BE2C (cell line): Measurements from ENCODE around the gene LTBP1.

Source experiments
- DNase-seq: peaks from one replicate; pipeline ENCODE4 v3.0.0-alpha.2; 2020
- H3K27me3 ChIP-seq: fragments of 250-450 bp; sonication (Bioruptor Pico); 2 replicates; pipeline ENCODE4 v1.5.1; 2020; ENCODE audit warnings: mild to moderate bottlenecking
- H3K36me3 ChIP-seq: fragments of 250-450 bp; sonication (Bioruptor Pico); 2 replicates; pipeline ENCODE4 v1.5.1; 2020; ENCODE audit warnings: mild to moderate bottlenecking
- H3K4me1 ChIP-seq: fragments of 250-450 bp; sonication (Bioruptor Pico); 2 replicates; pipeline ENCODE4 v1.5.1; 2020
- H3K4me3 ChIP-seq: 2 replicates; pipeline ENCODE4 v1.5.1; 2011; ENCODE audit warnings: low read depth, low read length
- H3K9me3 ChIP-seq: fragments of 250-450 bp; sonication (Bioruptor Pico); 2 replicates; pipeline ENCODE4 v1.5.1; 2020
- CTCF ChIP-seq: IDR thresholded peaks from 2 replicates; pipeline ENCODE4 v1.5.1; 2012; ENCODE audit warnings: mild to moderate bottlenecking, low read depth, low read length

The LTBP1 gene

GRCh38 chr2:33320573-33320972 is 373.8 kb downstream of the LTBP1 start:
- no peak for DNase-seq
- H3K4me3 ChIP-seq = no peak overlapping the region
- peaks cover 9% of the 10 kb centered on the region for H3K27me3 ChIP-seq
- H3K36me3 ChIP-seq = no peaks in the 10 kb centered on the region
- H3K9me3 ChIP-seq = no peaks in the 10 kb centered on the region
- no peaks in the 10 kb centered on the region for H3K4me1 ChIP-seq
- no peak for TF ChIP-seq CTCF

GRCh38 chr2:33321236-33321771 is 374.6 kb downstream of the LTBP1 start:
- no peak for TF ChIP-seq CTCF
- DNase-seq = no peak
- Histone ChIP-seq H3K9me3 (no peaks in the 10 kb centered on the region), H3K36me3 (no peaks in the 10 kb centered on the region), H3K4me1 (no peaks in the 10 kb centered on the region), H3K4me3 (no peak overlapping the region), H3K27me3 (peaks cover 9% of the 10 kb centered on the region)

GRCh38 chr2:33321876-33322483 is 375.2 kb downstream of the LTBP1 start:
- H3K36me3 ChIP-seq = no peaks in the 10 kb centered on the region
- no peaks in the 10 kb centered on the region for H3K4me1 ChIP-seq
- H3K9me3 ChIP-seq = no peaks in the 10 kb centered on the region
- H3K27me3 ChIP-seq = peaks cover 9% of the 10 kb centered on the region
- no peak for TF ChIP-seq CTCF
- H3K4me3 ChIP-seq = no peak overlapping the region
- DNase-seq = no peak

- Histone ChIP-seq H3K9me3 (no peaks in the 10 kb centered on the region), H3K36me3 (no peaks in the 10 kb centered on the region), H3K4me3 (no peak overlapping the region), H3K27me3 (peaks cover 9% of the 10 kb centered on the region), H3K4me1 (no peaks in the 10 kb centered on the region)
- TF ChIP-seq CTCF = no peak
- no peak for DNase-seq
These were observed 375.9 kb downstream of the LTBP1 start for GRCh38 chr2:33322612-33323011.

- no peak for TF ChIP-seq CTCF
These were observed 377.2 kb downstream of the LTBP1 start for GRCh38 chr2:33323957-33324356.

GRCh38 chr2:33326100-33326499 is 379.3 kb downstream of the LTBP1 start:
- Histone ChIP-seq H3K9me3 (no peaks in the 10 kb centered on the region), H3K27me3 (peaks cover 6% of the 10 kb centered on the region; the same call in 1 of the 2 replicates), H3K36me3 (no peaks in the 10 kb centered on the region), H3K4me3 (no peak overlapping the region), H3K4me1 (no peaks in the 10 kb centered on the region)
- no peak for DNase-seq
- no peak for TF ChIP-seq CTCF

More at GRCh38 chr2:33323957-33324356, 377.2 kb downstream of the LTBP1 start:
- Histone ChIP-seq H3K4me1 (no peaks in the 10 kb centered on the region), H3K4me3 (no peak overlapping the region), H3K9me3 (no peaks in the 10 kb centered on the region), H3K36me3 (no peaks in the 10 kb centered on the region), H3K27me3 (peaks cover 9% of the 10 kb centered on the region; the same call in 1 of the 2 replicates)
- no peak for DNase-seq
